Hematopoietic multipotent progenitor cell treated with erythropoietin and hydrocortisone succinate and interleukin-3 and kit ligand, for 8 days (in vitro differentiated cells): Measurements from ENCODE around the gene IMPG2.

Experiments used
- DNase-seq: peaks from one replicate; pipeline ENCODE4 v3.0.0-alpha.2; 2015

IMPG2 gene

DNA sequence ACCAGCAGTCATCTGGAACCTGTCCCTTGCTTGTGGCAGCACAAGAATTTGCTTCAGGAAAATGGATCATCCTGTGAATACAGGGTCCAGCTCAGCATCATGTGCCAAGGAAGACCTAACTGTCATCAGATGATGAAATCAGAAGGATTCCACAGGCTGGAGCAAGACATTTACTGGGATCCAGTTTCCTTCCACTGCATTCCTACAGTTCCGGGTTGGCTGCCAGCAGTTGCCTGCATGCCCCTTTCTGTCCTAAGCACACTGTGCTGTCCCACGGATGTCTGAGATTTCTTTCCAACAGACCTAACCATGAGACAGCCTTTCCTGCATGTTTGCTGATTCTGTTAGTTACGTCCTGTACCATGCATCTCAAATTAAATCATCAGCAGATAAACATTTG lies 140.7 kb downstream of the IMPG2 start:
- DNase-seq = no peak

DNA sequence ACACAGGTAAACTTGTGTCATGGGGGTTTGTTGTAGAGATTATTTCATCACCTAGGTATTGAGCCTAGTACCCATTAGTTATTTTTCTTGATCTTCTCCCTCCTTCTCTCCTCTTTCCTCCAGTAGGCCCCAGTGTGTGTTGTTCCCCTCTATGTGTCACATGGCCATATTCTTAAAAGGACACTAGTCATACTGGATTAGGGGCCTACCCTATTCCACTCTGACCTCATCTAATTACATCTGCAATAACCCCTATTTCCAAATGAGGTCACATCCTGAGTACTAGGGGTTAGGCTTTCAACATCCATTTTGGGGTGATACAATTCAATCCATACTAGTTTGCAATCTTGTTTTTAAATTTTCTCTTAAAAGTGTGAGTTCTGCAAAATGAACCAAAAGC lies 142.8 kb downstream of the IMPG2 start:
- no peak for DNase-seq
